ENCODE measurements around the gene INF2.
"Not testable (repeated sequence)": the region's sequence is repeated elsewhere in the genome, so short reads cannot be mapped to it uniquely, and the experiment has no call there.

The INF2 gene

GRCh38 chr14:104746071-104746545 is 56.7 kb downstream of the INF2 start:
- TF ChIP-seq CTCF (IDR thresholded peaks at IDR 0.05; ENCODE audit: low read depth, low read length): no peak

GRCh38 chr14:104746934-104747481 is 57.6 kb downstream of the INF2 start:
- no peak overlapping the region for H3K4me3 ChIP-seq (ENCODE audit: low read depth, low read length)
- TF ChIP-seq CTCF (IDR thresholded peaks at IDR 0.05; ENCODE audit: low read depth, low read length): no peak

More at GRCh38 chr14:104746071-104746545, 56.7 kb downstream of the INF2 start:
- no peak overlapping the region for H3K4me3 ChIP-seq (ENCODE audit: low read depth, low read length)

- TF ChIP-seq CTCF (IDR thresholded peaks at IDR 0.05; ENCODE audit: low read depth, low read length): no peak
Observed at GRCh38 chr14:104747876-104748275, 58.5 kb downstream of the INF2 start.

GRCh38 chr14:104749111-104749649 is 59.8 kb downstream of the INF2 start:
- no peak for TF ChIP-seq CTCF (IDR thresholded peaks at IDR 0.05; ENCODE audit: low read depth, low read length)
- no peak overlapping the region for H3K4me3 ChIP-seq (ENCODE audit: low read depth, low read length)

More at GRCh38 chr14:104747876-104748275, 58.5 kb downstream of the INF2 start:
- no peak overlapping the region for H3K4me3 ChIP-seq (ENCODE audit: low read depth, low read length)

GRCh38 chr14:104750056-104750752 is 60.8 kb downstream of the INF2 start:
- no peak overlapping the region for H3K4me3 ChIP-seq (ENCODE audit: low read depth, low read length)
- TF ChIP-seq CTCF (IDR thresholded peaks at IDR 0.05; ENCODE audit: low read depth, low read length): no peak

- H3K4me3 ChIP-seq (ENCODE audit: low read depth, low read length): not testable (repeated sequence)
Observed at GRCh38 chr14:104750753-104751057, 61.3 kb downstream of the INF2 start.

- TF ChIP-seq CTCF (IDR thresholded peaks at IDR 0.05; ENCODE audit: low read depth, low read length): no peak
- H3K4me3 ChIP-seq (ENCODE audit: low read depth, low read length): peak overlapping the region; percentile 59
Observed at GRCh38 chr14:104751539-104752422, 62.4 kb downstream of the INF2 start.
